GM12865 (cell line): ENCODE measurements around the gene ADH1C.
"Not testable (repeated sequence)": the region's sequence is repeated elsewhere in the genome, so short reads cannot be mapped to it uniquely, and the experiment has no call there.

ENCODE experiments used
- DNase-seq: peaks from one replicate; pipeline ENCODE4 v3.0.0; 2010; ENCODE audit warnings: low read depth
- H3K4me3 ChIP-seq: 2 replicates; pipeline ENCODE4 v1.5.1; 2011; ENCODE audit warnings: mild to moderate bottlenecking, low read depth, low read length, control low read depth
- TF ChIP-seq, protein P1 (sequence below): IDR thresholded peaks from 2 replicates; pipeline ENCODE4 v1.5.1; 2011; ENCODE audit warnings: low read length, control low read depth, low read depth, inconsistent platforms; ENCODE audit not compliant: insufficient read depth; ENCODE audit errors: missing control alignments

Gene ADH1C

DNA sequence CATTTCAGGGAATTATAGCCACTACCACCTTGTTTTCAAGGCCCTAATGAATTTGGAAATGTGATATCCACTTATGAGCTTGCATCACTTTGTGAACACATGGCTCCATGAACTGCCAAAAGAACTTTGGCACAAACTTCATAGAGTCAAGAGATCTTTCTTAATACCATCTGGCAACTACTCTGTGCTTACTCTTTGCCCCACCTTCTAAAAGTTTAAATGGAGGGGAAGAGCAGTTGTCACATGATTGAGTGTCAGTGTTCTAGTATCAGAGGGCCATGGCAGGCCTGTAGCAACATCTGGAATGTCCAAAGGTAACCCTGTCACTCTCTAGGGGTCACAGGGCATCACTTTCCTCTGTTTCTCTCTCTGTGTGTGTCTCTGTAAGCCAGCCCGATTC, 28.8 kb downstream of the ADH1C start:
- H3K4me3 ChIP-seq: no peak overlapping the region
- DNase-seq: no peak
- TF ChIP-seq, protein P1, sequence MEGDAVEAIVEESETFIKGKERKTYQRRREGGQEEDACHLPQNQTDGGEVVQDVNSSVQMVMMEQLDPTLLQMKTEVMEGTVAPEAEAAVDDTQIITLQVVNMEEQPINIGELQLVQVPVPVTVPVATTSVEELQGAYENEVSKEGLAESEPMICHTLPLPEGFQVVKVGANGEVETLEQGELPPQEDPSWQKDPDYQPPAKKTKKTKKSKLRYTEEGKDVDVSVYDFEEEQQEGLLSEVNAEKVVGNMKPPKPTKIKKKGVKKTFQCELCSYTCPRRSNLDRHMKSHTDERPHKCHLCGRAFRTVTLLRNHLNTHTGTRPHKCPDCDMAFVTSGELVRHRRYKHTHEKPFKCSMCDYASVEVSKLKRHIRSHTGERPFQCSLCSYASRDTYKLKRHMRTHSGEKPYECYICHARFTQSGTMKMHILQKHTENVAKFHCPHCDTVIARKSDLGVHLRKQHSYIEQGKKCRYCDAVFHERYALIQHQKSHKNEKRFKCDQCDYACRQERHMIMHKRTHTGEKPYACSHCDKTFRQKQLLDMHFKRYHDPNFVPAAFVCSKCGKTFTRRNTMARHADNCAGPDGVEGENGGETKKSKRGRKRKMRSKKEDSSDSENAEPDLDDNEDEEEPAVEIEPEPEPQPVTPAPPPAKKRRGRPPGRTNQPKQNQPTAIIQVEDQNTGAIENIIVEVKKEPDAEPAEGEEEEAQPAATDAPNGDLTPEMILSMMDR: no peak

DNA sequence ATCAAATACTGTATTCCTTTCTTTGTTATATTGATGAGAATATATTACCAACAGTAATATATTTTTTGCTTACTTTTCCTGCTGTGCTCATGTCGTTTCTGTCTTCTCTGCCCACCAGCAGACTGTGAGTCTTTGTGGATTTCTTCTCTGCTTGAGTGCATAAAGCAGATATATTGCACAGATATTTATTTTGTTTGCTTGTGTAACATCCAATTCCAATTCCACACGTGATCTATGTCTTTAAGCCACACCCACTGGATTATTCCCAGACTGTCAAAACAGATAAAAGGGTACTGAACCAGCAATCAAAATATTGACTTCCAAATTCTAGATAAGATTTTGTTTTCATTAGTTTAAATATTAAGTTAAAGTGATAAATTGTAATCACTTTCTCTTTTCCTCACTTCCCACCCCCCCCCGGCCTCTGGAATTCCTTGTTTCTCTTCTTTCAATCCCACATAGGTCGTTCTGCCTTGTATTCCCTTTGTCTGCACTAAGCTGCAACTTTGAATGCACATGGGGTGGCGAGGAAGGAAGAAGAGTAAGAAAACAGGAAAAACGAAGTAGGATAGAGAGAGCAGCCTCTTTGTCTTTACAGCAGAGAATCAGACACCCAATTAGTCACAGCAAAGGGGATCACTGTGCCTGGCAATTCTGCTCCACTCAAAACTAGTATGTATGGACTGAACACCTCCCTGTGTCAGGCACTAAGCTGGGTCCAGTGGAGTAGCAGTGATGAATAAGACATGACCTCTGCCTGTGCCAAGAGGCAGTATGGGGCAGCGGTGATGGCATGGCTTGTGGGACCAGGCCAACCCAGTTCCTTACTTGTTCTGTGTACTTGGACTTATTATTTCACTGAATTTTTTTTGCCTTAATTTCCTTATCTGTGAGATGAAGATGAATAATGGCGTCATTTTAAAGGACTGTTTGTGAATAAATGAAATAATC, 31.0 kb downstream of the ADH1C start, which contains the start of gene ADH1B:
ADH1B (minus strand) TSS at position 161 of the 951 bp plus-strand sequence; CDS start at position 91, 70 bp downstream.
- no peak within 1 kb of the TSS for H3K4me3 ChIP-seq
- no peak for DNase-seq
- TF ChIP-seq, protein P1: no peak

DNA sequence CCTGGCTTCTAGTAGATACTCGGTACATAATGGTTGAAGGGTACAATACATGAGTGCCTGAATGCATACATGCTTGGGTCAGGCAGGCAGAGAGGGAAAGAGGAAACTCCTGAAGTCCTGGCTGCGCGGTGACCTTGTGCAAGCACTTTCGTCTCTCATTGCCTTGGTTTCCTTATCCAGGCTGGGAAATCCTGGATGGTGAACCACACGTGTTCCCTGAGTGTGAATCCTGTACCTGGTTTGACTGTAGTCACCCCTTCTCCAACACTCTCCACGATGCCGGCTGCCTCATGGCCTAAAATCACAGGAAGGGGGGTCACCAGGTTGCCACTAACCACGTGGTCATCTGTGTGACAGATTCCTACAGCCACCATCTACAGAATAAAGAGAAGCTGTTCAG, 34.7 kb downstream of the ADH1C start:
- DNase-seq, H3K4me3 ChIP-seq: not testable (repeated sequence)

DNA sequence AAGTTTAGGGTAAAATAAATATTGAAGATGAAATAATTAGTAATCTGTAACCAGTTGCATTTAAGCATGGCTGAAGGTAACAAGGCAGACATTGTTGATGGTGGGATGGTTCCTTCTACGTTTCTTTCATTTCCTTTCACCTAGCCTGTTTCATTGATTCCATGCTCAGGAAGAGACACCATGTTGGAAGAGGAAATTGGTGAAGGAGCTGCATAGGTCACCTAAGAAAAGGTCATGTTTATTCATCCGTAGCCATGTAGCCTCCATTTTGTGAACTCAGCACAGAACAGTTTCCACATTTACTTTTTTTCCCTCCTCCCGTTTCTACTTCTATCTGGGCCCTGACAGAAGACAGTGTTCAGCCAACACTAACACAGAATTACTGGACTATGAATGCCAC, 35.2 kb downstream of the ADH1C start:
- TF ChIP-seq, protein P1: no peak
- no peak overlapping the region for H3K4me3 ChIP-seq
- no peak for DNase-seq

DNA sequence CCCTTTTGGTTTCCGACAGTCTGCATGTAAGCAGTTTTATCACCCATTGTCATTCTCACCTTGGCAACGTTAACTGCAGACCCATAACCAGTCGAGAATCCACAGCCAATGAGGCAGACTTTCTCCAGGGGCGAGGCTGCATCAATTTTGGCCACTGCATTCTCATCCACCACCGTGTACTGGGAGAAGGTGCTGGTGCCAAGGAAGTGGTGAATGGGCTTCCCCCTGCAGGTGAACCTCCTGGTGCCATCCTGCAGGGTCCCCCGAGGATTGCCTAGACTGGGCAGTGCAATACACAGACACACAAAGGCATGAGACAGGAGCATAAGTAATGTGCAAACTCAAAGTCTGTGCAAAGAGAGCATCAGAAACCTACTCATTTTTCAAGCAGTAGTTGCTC, 36.7 kb downstream of the ADH1C start:
- TF ChIP-seq, protein P1: no peak
- DNase-seq: no peak
- H3K4me3 ChIP-seq: no peak overlapping the region

DNA sequence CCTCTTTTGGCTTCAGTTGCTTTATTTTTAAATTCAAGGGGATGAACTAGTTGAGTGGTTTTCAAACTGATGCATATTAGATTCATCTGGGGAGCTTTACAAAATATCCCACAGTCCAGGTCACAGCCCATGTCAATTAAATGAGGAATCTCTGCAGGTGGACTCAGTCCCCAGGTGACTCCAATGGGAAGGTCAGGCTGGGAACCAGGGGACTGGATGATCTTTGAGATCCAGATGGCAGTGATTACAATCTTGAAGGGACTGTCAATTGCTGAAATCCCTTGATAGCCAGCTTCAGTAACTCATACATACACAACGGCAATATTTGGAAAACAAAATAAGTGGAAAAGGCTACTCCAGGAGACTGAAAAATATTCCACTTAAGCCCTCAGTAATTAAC, 38.3 kb downstream of the ADH1C start:
- H3K4me3 ChIP-seq: no peak overlapping the region
- TF ChIP-seq, protein P1: no peak
- no peak for DNase-seq

DNA sequence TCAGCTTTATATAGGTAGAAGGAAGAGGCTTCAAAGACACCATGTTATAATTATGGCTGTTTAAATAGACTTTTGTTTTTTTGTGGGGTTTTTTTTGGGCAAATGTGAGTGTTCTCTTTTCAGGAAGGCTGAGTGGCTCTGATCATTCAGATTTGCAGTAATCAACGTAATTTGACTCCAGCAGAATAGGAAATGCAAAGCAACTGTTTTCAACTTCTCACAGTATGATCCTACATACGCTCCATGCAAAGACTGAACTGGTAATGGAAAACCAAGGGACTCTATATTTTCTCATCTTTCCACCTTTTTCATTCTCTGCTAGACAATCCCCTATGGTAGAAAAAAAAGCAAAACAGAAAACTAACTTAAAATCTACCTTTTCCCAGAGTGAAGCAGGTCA, 42.2 kb downstream of the ADH1C start:
- TF ChIP-seq, protein P1: no peak
- DNase-seq: no peak
- H3K4me3 ChIP-seq: no peak overlapping the region
